ENCODE data around the gene DDX17. TPM values are rescaled to one million over a fixed set of nuclear protein-coding genes. Genes with fewer than 3 reads are reported as not detected.
A peak's percentile ranks its signal among the peaks of the same experiment; 100 is the strongest.

Gene DDX17
- total and polyA plus RNA-seq, 2 donors (not counting 1 experiment from before 2014, with no cell fraction given) = 325 to 362 TPM

- Histone ChIP-seq H3K27me3 (ENCODE audit: control insufficient read depth, insufficient read depth, low read length) (peaks cover 49% of the 10 kb centered on the region), H3K9me3 (ENCODE audit: control insufficient read depth, insufficient read depth, low read depth, low read length) (no peaks in the 10 kb centered on the region), H3K79me2 (ENCODE audit: control insufficient read depth, insufficient read depth, low read length) (no peaks in the 10 kb centered on the region), H4K20me1 (ENCODE audit: control insufficient read depth, extremely low read depth, insufficient read depth, low read length) (no peaks in the 10 kb centered on the region), H3K27ac (ENCODE audit: insufficient read depth, low read length) (no peak overlapping the region), H2AFZ (ENCODE audit: low read length) (no peak overlapping the region), H3K4me3 (replicated peaks in 1 of 4; ENCODE audit: control extremely low read depth in 1 of 4, insufficient read depth in 1 of 4, low read depth in 3 of 4, low read length in 4 of 4) (no peak overlapping the region), H3K4me1 (ENCODE audit: control insufficient read depth, extremely low read depth, insufficient read depth, low read length) (no peaks in the 10 kb centered on the region), H3K9ac (ENCODE audit: insufficient read depth, low read length) (no peak overlapping the region), H3K4me2 (ENCODE audit: extremely low read depth, insufficient read depth, low read length) (no peak overlapping the region), H3K36me3 (ENCODE audit: control insufficient read depth, insufficient read depth, low read length) (no peaks in the 10 kb centered on the region)
- TF ChIP-seq CTCF (conservative IDR thresholded peaks at IDR 0.05 in 1 of 2, IDR thresholded peaks at IDR 0.05 in 1 of 2; ENCODE audit: low read depth in 1 of 2, low read length in 2 of 2) = no peak
- no peak for DNase-seq (ENCODE audit: low read depth in 2 of 2)
Observed at GRCh38 chr22:38453066-38453672, 52.9 kb downstream of the DDX17 start.

- no peak overlapping the region for H3K4me3 ChIP-seq (replicated peaks in 1 of 4; ENCODE audit: control extremely low read depth in 1 of 4, insufficient read depth in 1 of 4, low read depth in 3 of 4, low read length in 4 of 4)
- no peak overlapping the region for H2AFZ ChIP-seq (ENCODE audit: low read length)
- no peaks in the 10 kb centered on the region for H3K9me3 ChIP-seq (ENCODE audit: control insufficient read depth, insufficient read depth, low read depth, low read length)
- peak; percentile 35 to 50 for DNase-seq (ENCODE audit: low read depth in 2 of 2)
- TF ChIP-seq EZH2 (IDR thresholded peaks at IDR 0.05; ENCODE audit: low read length, missing control alignments) (no peak), CTCF (conservative IDR thresholded peaks at IDR 0.05 in 1 of 2, IDR thresholded peaks at IDR 0.05 in 1 of 2; ENCODE audit: low read depth in 1 of 2, low read length in 2 of 2) (no peak)
- no peak overlapping the region for H3K9ac ChIP-seq (ENCODE audit: insufficient read depth, low read length)
- no peaks in the 10 kb centered on the region for H4K20me1 ChIP-seq (ENCODE audit: control insufficient read depth, extremely low read depth, insufficient read depth, low read length)
- H3K27ac ChIP-seq (ENCODE audit: insufficient read depth, low read length) = no peak overlapping the region
- H3K36me3 ChIP-seq (ENCODE audit: control insufficient read depth, insufficient read depth, low read length) = no peaks in the 10 kb centered on the region
- no peak overlapping the region for H3K4me2 ChIP-seq (ENCODE audit: extremely low read depth, insufficient read depth, low read length)
- peaks cover 48% of the 10 kb centered on the region for H3K27me3 ChIP-seq (ENCODE audit: control insufficient read depth, insufficient read depth, low read length)
- H3K79me2 ChIP-seq (ENCODE audit: control insufficient read depth, insufficient read depth, low read length) = no peaks in the 10 kb centered on the region
- H3K4me1 ChIP-seq (ENCODE audit: control insufficient read depth, extremely low read depth, insufficient read depth, low read length) = no peaks in the 10 kb centered on the region
Observed at GRCh38 chr22:38452373-38453065, 53.6 kb downstream of the DDX17 start.

GRCh38 chr22:38451864-38452263 lies 54.2 kb downstream of the DDX17 start:
- Histone ChIP-seq H3K27me3 (ENCODE audit: control insufficient read depth, insufficient read depth, low read length) (peaks cover 41% of the 10 kb centered on the region), H4K20me1 (ENCODE audit: control insufficient read depth, extremely low read depth, insufficient read depth, low read length) (no peaks in the 10 kb centered on the region), H3K36me3 (ENCODE audit: control insufficient read depth, insufficient read depth, low read length) (no peaks in the 10 kb centered on the region), H3K79me2 (ENCODE audit: control insufficient read depth, insufficient read depth, low read length) (no peaks in the 10 kb centered on the region), H3K9me3 (ENCODE audit: control insufficient read depth, insufficient read depth, low read depth, low read length) (no peaks in the 10 kb centered on the region), H3K9ac (ENCODE audit: insufficient read depth, low read length) (no peak overlapping the region), H3K4me1 (ENCODE audit: control insufficient read depth, extremely low read depth, insufficient read depth, low read length) (no peaks in the 10 kb centered on the region), H3K4me2 (ENCODE audit: extremely low read depth, insufficient read depth, low read length) (no peak overlapping the region), H3K27ac (ENCODE audit: insufficient read depth, low read length) (no peak overlapping the region), H2AFZ (ENCODE audit: low read length) (no peak overlapping the region), H3K4me3 (replicated peaks in 1 of 4; ENCODE audit: control extremely low read depth in 1 of 4, insufficient read depth in 1 of 4, low read depth in 3 of 4, low read length in 4 of 4) (no peak overlapping the region)
- DNase-seq (ENCODE audit: low read depth in 2 of 2) = no peak
- TF ChIP-seq EZH2 (IDR thresholded peaks at IDR 0.05; ENCODE audit: low read length, missing control alignments) (no peak), CTCF (conservative IDR thresholded peaks at IDR 0.05 in 1 of 2, IDR thresholded peaks at IDR 0.05 in 1 of 2; ENCODE audit: low read depth in 1 of 2, low read length in 2 of 2) (no peak)
